Activated CD8-positive, alpha-beta memory T cell treated with anti-CD3 and anti-CD28 coated beads, Interleukin-2, amount 10 ng/mL, durations not matched to agents 7 days and 5 days (primary cell): ENCODE results near the gene C16orf86. TPM values are rescaled to one million over a fixed set of nuclear protein-coding genes. Genes with fewer than 3 reads are reported as not detected.

Source experiments
- ATAC-seq: fragments of 150-1000 bp; cut with Tn5 transposase; one replicate; pipeline ENCODE4 v1.10.0; 2021; ENCODE audit warnings: moderate library complexity
- CTCF ChIA-PET: fragments of 350-600 bp; sonication (Branson Sonifier 250); formaldehyde crosslinking; loops from one replicate; lab custom pipeline; 2021; ENCODE audit warnings: antibody characterized with exemption; lab: Charles Lee
- DNase-seq: peaks from one replicate; pipeline ENCODE4 v3.0.0-alpha.2; 2020
- H3K27ac Mint-ChIP-seq: one replicate; pipeline ENCODE4 v1.8.0; 2021; ENCODE audit warnings: mild to moderate bottlenecking, mixed read lengths
- H3K27me3 Mint-ChIP-seq: one replicate; pipeline ENCODE4 v1.8.0; 2021; ENCODE audit warnings: mixed read lengths
- H3K36me3 Mint-ChIP-seq: one replicate; pipeline ENCODE4 v1.8.0; 2021; ENCODE audit warnings: mild to moderate bottlenecking, mixed read lengths
- H3K4me1 Mint-ChIP-seq: one replicate; pipeline ENCODE4 v1.8.0; 2021; ENCODE audit warnings: mixed read lengths
- H3K4me3 Mint-ChIP-seq: one replicate; pipeline ENCODE4 v1.8.0; 2021; ENCODE audit warnings: mild to moderate bottlenecking, moderate library complexity, mixed read lengths
- H3K9me3 Mint-ChIP-seq: one replicate; pipeline ENCODE4 v1.8.0; 2022; ENCODE audit warnings: low read depth, mixed read lengths
- total RNA-seq, 2 experiments: library from RNA; stranded (reverse); gene quantifications; one replicate each; pipeline ENCODE4 v1.2.3, GENCODE V29; 2021

The C16orf86 gene
- total RNA-seq, 2 experiments from 2014 or later: 4.1 to 5.1 TPM

DNA sequence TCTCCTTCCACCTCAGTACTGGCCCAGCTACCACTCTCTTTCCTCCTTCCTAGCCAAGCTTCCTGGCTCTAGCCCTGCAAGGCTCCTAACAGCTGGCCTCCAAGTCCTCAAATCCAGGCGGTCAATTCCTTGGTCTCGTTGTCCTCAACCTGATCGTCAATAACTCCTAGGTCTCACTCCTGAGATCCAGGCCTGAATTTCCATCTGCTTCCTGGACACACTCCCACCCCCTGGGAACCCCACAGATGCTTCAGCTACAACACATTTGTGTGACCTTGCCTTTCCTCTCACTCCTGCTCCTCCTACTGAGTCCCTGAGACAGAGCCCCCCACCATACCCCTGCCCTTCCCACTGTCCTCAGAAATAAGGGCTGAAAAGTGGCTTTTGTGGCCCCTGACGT is 2.4 kb upstream of the C16orf86 start:
- H3K4me3 Mint-ChIP-seq: no peak overlapping the region
- ATAC-seq (no peak), DNase-seq (no peak)
- peaks cover 23% of the 10 kb centered on the region for H3K4me1 Mint-ChIP-seq
- CTCF ChIA-PET: interaction anchor here (0.8 to 17.7 kb wide), 11 partner anchors 8 to 272 kb away, joined by 3 to 199 read pairs (median 5); partner anchors contain the start of genes CARMIL2, PSMB10, RANBP10 and TSNAXIP1
- H3K9me3 Mint-ChIP-seq: no peaks in the 10 kb centered on the region
- no peaks in the 10 kb centered on the region for H3K36me3 Mint-ChIP-seq
- no peak overlapping the region for H3K27ac Mint-ChIP-seq
- H3K27me3 Mint-ChIP-seq: no peaks in the 10 kb centered on the region

DNA sequence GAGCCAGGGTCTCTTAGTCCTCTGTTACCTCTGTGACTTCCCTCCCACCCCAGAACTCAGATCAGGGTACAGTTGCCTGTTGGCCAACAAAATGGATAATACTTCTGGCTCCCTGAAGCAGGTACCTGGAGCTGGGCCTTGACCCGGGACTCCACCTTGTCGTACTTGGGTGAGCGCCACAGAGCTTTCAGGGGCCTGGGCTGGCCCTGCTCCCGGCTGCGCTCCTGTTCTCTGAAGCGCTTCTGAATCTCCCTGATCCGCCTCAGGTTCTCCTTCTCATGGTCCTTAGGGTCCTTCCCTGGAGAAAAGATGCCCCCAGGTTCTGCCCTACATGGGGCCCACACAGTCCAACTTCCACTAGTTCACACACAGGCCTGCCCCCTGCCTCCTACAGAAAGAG is 1.7 kb upstream of the C16orf86 start:
- DNase-seq (no peak), ATAC-seq (no peak)
- Mint-ChIP-seq H3K9me3 (no peaks in the 10 kb centered on the region), H3K27me3 (no peaks in the 10 kb centered on the region), H3K36me3 (no peaks in the 10 kb centered on the region), H3K4me3 (no peak overlapping the region), H3K4me1 (peaks cover 22% of the 10 kb centered on the region), H3K27ac (no peak overlapping the region)
- CTCF ChIA-PET: interaction anchor here (0.9 to 17.7 kb wide), 6 partner anchors 14 to 170 kb away, joined by 3 to 199 read pairs (median 16); partner anchors contain the start of genes CARMIL2, RANBP10 and TSNAXIP1

DNA sequence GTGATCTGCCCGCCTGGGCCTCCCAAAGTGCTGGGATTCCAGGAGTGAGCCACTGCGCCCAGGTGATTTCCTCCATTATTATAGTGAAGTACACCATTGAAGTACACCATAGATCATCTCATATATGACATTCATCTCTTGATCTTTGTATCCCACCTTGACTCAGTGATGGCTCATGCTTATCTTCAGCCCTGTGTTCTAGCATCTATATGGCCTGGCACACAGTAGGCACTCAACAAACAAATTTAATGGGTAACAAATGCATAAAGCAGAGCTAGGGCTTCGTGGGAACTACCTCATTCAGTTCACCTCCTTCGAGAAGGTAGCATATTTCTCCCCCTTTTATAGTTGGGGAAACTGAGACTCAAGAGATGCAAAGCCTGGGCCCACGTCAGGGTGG is 1.0 kb upstream of the C16orf86 start:
- H3K4me1 Mint-ChIP-seq: peaks cover 22% of the 10 kb centered on the region
- H3K36me3 Mint-ChIP-seq: no peaks in the 10 kb centered on the region
- CTCF ChIA-PET: interaction anchor here (0.9 to 17.7 kb wide), 8 partner anchors 15 to 184 kb away, joined by 3 to 199 read pairs (median 4); partner anchors contain the start of genes ATP6V0D1 and CARMIL2
- H3K9me3 Mint-ChIP-seq: no peaks in the 10 kb centered on the region
- no peaks in the 10 kb centered on the region for H3K27me3 Mint-ChIP-seq
- ATAC-seq (no peak), DNase-seq (no peak)
- peak overlapping the region; percentile 70 for H3K4me3 Mint-ChIP-seq
- H3K27ac Mint-ChIP-seq: no peak overlapping the region

GRCh38 chr16:67666032-67666551 is 522 bp upstream of the C16orf86 start:
- CTCF ChIA-PET: interaction anchor here (0.9 to 17.7 kb wide), 11 partner anchors 17 to 270 kb away, joined by 3 to 199 read pairs (median 4); partner anchors contain the start of genes ATP6V0D1, CARMIL2 and PSMB10
- Mint-ChIP-seq H3K4me1 (peaks cover 21% of the 10 kb centered on the region), H3K36me3 (no peaks in the 10 kb centered on the region), H3K27ac (no peak overlapping the region), H3K27me3 (no peaks in the 10 kb centered on the region), H3K4me3 (peak overlapping the region; percentile 76), H3K9me3 (no peaks in the 10 kb centered on the region)
- DNase-seq (peak; percentile 41), ATAC-seq (peak; percentile 24)

GRCh38 chr16:67667453-67667816 is 821 bp downstream of the C16orf86 start:
- ATAC-seq (no peak), DNase-seq (no peak)
- Mint-ChIP-seq H3K4me3 (peak overlapping the region; percentile 76), H3K4me1 (peaks cover 12% of the 10 kb centered on the region), H3K9me3 (no peaks in the 10 kb centered on the region), H3K36me3 (no peaks in the 10 kb centered on the region), H3K27ac (peak overlapping the region; percentile 77), H3K27me3 (no peaks in the 10 kb centered on the region)
- CTCF ChIA-PET: interaction anchor here (0.7 to 17.7 kb wide), 22 partner anchors 9 to 269 kb away, joined by 3 to 199 read pairs (median 4); partner anchors contain the start of genes ATP6V0D1, CARMIL2, CTCF and PSMB10

DNA sequence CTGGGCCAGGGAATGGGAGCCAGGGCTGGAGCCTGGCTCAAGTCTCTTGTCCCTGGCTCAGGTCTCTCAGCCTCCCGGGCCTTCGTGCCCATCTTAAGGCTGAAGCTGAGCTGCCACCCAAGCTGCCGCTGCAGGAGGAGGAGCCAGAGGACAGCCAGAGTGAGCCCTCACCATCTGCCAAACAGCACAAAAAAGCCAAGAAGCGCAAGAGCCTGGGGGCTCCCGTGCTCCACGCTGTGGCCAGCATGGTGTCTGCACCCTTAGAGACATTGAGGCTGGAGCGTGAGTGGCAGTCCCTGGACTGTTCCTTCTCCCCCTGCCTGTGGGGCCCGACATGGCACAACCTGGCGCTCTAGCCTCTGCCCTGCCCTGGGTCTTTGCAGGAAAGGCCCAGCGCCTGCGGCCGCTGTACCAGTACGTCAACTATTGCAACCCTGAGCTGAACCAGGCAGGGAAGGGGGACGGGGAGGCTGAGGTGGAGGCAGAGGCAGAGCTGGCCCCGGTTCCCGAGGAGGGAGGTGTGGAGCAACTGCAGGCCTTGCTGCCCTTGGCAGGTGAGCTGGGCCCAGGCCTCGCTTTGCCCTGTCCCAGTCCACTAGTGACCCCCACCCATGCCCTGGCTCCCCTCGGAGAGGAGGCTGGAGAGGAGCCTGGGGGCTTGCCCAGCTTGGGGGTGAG is 1.3 kb downstream of the C16orf86 start:
- H3K27ac Mint-ChIP-seq: no peak overlapping the region

GRCh38 chr16:67668495-67669157 is 2.0 kb downstream of the C16orf86 start:
- H3K27me3 Mint-ChIP-seq: no peaks in the 10 kb centered on the region
- peak overlapping the region; percentile 57 for H3K27ac Mint-ChIP-seq
- CTCF ChIA-PET: interaction anchor here (0.6 to 17.7 kb wide), 18 partner anchors 10 to 267 kb away, joined by 3 to 199 read pairs (median 4); partner anchors contain the start of genes ATP6V0D1 and CARMIL2
- H3K4me3 Mint-ChIP-seq: no peak overlapping the region
- ATAC-seq: no peak
- H3K4me1 Mint-ChIP-seq: peaks cover 12% of the 10 kb centered on the region
- H3K36me3 Mint-ChIP-seq: no peaks in the 10 kb centered on the region
- no peaks in the 10 kb centered on the region for H3K9me3 Mint-ChIP-seq
- DNase-seq: peak; percentile 58

More for the DNA sequence above, 1.3 kb downstream of the C16orf86 start:
- no peak overlapping the region for H3K4me3 Mint-ChIP-seq
- H3K27me3 Mint-ChIP-seq: no peaks in the 10 kb centered on the region
- H3K9me3 Mint-ChIP-seq: no peaks in the 10 kb centered on the region
- CTCF ChIA-PET: interaction anchor here (0.6 to 17.7 kb wide), 27 partner anchors 9 to 268 kb away, joined by 3 to 199 read pairs (median 4); partner anchors contain the start of genes ATP6V0D1, CARMIL2, CTCF and RANBP10
- peaks cover 12% of the 10 kb centered on the region for H3K4me1 Mint-ChIP-seq
- peak; percentile 81 for ATAC-seq
- peak; percentile 90 for DNase-seq
- no peaks in the 10 kb centered on the region for H3K36me3 Mint-ChIP-seq

DNA sequence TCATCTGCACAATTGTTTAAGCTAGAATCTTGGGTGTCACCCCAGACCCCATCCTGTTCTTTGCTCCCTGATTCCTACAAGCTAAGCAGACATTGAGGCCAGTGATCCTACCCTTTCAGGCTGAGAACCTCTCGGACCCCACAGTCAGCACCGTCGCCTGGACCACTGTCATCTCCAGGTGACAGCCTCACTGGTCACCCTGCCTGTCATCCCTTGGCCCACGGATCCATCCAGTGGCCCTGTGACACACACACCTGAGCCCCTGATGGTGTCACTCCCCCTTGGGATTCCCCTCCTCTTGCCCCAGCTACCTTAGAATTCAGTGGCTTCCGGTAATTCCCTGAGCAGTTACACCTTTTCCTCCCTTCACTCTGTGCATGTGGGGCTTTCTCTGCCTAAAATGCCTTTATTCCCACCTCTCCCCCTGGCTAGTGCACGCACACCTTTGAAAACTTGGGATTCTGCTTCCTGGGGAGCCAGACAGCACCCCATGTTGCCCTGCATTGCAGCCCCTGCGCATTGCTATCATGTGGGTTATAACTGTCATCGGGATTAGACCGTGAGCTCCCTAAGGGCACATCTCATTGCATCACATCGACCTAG is 3.0 kb downstream of the C16orf86 start:
- H3K27me3 Mint-ChIP-seq: no peaks in the 10 kb centered on the region
- H3K9me3 Mint-ChIP-seq: no peaks in the 10 kb centered on the region
- H3K27ac Mint-ChIP-seq: no peak overlapping the region
- CTCF ChIA-PET: interaction anchor here (0.6 to 17.7 kb wide), 9 partner anchors 9 to 164 kb away, joined by 3 to 199 read pairs (median 5); partner anchors contain the start of gene ACD
- no peak for ATAC-seq
- H3K36me3 Mint-ChIP-seq: no peaks in the 10 kb centered on the region
- DNase-seq: no peak
- H3K4me3 Mint-ChIP-seq: no peak overlapping the region
- H3K4me1 Mint-ChIP-seq: peaks cover 12% of the 10 kb centered on the region

GRCh38 chr16:67672306-67672705 is 5.7 kb downstream of the C16orf86 start:
- ATAC-seq: no peak
- Mint-ChIP-seq H3K27ac (no peak overlapping the region), H3K36me3 (no peaks in the 10 kb centered on the region), H3K4me1 (peaks cover 4% of the 10 kb centered on the region), H3K4me3 (no peak overlapping the region), H3K9me3 (no peaks in the 10 kb centered on the region), H3K27me3 (no peaks in the 10 kb centered on the region)
- CTCF ChIA-PET: interaction anchor here (0.6 to 17.7 kb wide), 29 partner anchors 9 to 263 kb away, joined by 3 to 199 read pairs (median 5); partner anchors contain the start of genes ACD, CARMIL2, CENPT and NUTF2
- DNase-seq: no peak

GRCh38 chr16:67672739-67673662 is 6.4 kb downstream of the C16orf86 start:
- Mint-ChIP-seq H3K27ac (no peak overlapping the region), H3K27me3 (no peaks in the 10 kb centered on the region), H3K9me3 (no peaks in the 10 kb centered on the region), H3K4me3 (no peak overlapping the region), H3K4me1 (peaks cover under 1% of the 10 kb centered on the region), H3K36me3 (no peaks in the 10 kb centered on the region)
- DNase-seq: peak; percentile 70
- ATAC-seq: peak; percentile 37
- CTCF ChIA-PET: interaction anchor here (0.6 to 17.7 kb wide), 30 partner anchors 8 to 262 kb away, joined by 3 to 199 read pairs (median 5); partner anchors contain the start of genes ACD, CARMIL2, CENPT and NUTF2

- H3K4me1 Mint-ChIP-seq: no peaks in the 10 kb centered on the region
- DNase-seq (no peak), ATAC-seq (no peak)
- H3K4me3 Mint-ChIP-seq: no peak overlapping the region
- H3K27me3 Mint-ChIP-seq: no peaks in the 10 kb centered on the region
- H3K36me3 Mint-ChIP-seq: no peaks in the 10 kb centered on the region
- CTCF ChIA-PET: interaction anchor here (0.9 to 17.7 kb wide), 11 partner anchors 11 to 159 kb away, joined by 3 to 199 read pairs (median 4); partner anchors contain the start of genes ACD and CARMIL2
- H3K9me3 Mint-ChIP-seq: no peaks in the 10 kb centered on the region
- H3K27ac Mint-ChIP-seq: no peak overlapping the region
Measured at GRCh38 chr16:67673712-67674580, 7.3 kb downstream of the C16orf86 start.
